ENCODE measurements around the gene NEGR1.

NEGR1 gene

DNA sequence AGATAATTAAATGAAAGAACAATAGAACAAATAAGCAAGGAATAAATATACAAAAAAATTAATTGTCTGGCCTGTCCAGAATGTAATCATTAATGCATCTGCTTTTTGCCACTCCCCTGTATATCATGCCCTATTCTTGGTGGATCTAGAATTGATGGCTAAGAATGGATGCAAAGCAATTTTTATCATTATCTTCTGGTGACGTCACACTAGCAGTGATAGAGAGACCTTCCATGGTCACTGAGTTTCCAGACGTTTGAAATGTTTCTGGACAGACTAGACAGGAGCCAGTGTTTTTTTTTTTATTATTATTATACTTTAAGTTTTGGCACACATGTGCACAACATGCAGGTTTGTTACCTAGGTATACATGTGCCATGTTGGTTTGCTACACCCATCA, 563.0 kb downstream of the NEGR1 start:
- DNase-seq (ENCODE audit: low read depth in 4 of 4, low spot score in 1 of 4), result no peak

DNA sequence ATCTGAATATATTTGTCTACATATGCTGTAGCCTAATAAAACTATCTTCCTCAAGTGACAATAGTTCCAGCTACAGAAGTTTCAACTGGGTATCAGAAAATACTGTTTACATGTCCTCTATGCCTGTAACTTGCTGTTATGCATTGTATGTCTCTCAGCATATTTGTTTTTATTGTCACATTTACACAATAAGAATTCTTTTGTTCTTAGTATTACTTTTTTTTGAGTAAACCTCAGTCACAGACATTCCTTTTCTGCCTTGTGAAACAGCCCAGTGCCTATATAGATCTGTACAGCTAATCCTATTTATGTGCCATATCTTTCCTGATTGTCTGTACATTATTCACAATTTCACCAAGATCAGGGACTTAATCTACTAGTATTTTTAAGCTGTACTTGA, 565.2 kb downstream of the NEGR1 start:
- DNase-seq (ENCODE audit: low read depth in 4 of 4, low spot score in 1 of 4), result no peak

DNA sequence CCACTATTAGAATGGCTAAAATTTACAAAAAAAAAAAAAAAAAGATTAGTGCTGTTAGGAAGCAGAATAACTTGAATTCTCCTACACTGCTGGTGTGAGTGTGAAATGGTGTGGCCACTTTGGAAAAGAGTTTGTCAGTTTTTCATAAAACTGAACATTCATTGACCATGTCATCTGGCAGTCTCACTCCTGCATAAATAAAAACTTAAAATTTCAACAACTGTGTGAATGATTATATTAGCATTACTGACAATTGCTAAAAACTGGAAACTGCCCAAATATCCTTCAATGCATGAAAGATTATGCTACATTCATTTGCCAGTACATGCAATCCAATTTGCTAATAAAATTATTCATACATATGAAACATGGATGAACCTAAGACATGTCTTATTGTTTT, 570.9 kb downstream of the NEGR1 start:
- no peak for DNase-seq (ENCODE audit: low read depth in 4 of 4, low spot score in 1 of 4)

DNA sequence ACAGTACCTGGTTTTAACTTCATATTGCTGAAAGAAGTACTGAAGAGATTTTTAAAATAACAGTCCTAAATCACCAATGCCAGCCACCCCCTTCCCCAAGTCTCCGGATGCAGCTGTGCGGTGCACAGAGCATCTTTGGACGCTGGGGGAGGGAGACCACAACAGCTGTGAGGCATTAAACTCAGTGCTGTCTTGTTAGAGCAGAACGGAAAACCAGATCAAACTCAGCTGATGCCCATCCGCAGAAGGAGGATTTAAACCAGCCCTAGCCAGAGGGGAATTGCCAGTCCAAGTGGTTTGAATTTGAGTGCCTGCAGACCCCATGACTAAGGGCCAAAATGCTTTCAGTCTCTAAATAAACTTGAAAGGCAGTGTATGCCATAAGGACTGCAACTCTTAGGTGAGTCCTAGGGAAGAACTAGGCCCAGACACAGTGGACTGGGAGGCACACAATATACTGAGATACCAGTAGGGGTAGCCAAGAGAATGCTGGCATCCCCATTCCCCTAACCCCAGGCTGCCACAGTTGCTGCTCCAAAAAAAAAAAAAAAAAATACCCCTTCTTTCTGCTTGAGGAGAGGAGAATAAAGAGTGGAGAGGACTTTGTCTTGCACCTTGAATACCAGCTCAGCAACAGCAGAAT, 576.2 kb downstream of the NEGR1 start:
- DNase-seq (ENCODE audit: low read depth in 4 of 4, low spot score in 1 of 4), result no peak

DNA sequence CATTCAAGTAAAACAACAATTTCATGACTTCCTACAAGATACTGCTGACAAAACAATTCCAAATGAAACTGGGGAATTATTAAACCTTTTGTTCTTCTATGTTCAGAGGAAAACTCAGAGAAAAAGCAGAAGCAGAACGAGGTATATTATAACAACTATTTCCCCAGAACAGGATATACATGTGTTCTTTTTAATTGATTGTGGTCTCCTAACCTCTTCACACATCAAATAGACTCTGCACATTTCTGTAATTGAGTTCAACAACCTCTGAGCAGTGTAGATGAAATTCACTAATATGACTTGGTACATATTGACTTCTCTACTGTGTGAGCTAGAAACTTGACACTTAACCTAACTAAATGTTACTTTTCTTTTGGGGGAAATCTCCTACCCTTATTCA, 584.2 kb downstream of the NEGR1 start:
- no peak for DNase-seq (ENCODE audit: low read depth in 4 of 4, low spot score in 1 of 4)

DNA sequence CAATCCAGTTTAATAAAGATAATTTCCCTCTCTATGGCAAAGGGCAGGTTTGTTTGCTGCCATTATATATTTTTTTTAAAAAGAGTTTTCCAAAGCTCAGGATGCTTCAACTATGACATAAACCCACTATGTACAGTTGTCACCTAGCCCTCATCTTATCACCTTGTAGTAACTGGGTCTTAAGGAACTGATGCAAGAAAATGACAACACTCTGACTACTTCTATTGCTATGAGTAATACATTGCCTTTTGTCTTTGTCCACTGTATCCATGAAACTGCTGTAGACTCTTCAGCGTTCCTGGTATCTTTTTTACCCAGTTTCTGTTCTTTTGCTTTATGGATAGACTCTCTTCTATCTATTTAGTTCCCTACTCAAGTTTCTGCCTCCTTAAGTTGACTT, 586.5 kb downstream of the NEGR1 start:
- DNase-seq (ENCODE audit: low read depth in 4 of 4, low spot score in 1 of 4), result no peak

DNA sequence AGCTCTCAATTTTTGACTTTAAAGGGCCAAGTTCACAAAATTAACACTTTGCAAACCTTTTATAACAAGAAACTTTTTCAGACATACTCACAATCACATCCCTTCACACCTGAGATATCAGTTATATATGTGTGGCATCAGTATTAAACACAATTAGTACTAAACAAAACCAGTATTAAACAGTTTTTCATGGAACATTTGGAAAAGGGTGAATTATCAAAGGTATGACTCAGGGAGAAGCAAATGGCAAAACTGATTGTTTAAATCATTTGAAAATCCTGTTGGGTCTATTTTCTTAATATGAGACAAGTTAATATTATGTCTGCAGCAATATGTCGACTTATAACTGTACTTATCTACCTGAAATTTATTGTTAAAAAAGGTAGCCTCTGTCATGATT, 587.3 kb downstream of the NEGR1 start:
- DNase-seq (ENCODE audit: low read depth in 4 of 4, low spot score in 1 of 4), result no peak

DNA sequence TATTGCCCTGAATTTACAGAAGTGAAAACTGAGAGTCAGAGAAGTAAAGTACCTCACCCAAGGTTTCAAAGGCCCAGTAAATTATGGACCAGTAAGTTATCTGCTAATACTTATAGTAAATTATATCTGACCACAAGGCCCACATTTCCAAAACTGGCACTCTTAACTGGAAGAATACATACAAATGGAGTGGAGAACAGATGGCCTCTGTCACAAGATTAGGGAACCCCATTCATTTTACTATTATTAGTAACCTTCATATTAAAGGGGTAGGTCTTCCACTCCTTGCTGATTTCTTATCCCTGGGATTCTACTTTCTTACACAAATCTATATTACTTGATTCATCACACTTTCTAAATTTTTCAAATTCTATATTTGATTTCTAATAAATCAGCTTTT, 588.8 kb downstream of the NEGR1 start:
- no peak for DNase-seq (ENCODE audit: low read depth in 4 of 4, low spot score in 1 of 4)

DNA sequence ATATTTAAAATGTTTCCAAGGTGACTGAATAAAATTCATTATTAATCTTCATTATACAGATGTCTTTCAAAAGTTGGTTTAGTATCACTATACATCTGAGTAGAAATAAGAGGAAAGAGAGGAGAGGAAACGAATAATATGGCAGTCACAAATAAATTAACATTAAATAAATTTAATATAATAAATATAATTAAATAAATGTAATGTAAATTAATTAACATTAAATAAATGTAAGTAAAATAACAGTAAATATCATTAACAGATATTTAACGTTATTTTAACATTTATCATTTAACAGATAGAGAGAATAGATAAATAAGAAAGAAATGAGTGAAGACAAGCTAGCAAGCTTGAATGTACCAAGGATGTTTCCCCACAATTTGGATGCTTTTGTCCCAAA, 592.7 kb downstream of the NEGR1 start:
- no peak for DNase-seq (ENCODE audit: low read depth in 4 of 4, low spot score in 1 of 4)

DNA sequence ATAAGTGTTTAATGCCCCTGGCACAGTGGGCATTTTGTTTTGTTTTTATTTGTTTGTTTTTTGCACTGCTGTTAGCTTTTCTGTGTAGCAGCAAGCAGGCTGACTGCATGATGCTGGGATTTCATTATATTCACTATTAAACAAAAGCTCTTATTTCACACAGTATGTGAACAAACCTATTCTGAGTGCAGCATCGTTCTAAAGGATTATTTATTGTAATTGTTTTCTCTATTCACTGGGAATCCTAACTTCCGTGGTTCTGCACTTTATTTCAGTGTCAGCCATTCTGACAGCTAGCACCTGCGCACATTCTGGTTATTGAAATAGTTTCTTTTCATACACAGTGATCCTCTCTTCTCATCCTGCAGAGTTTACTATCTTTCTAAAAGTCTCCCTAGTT, 595.0 kb downstream of the NEGR1 start:
- DNase-seq (ENCODE audit: low read depth in 4 of 4, low spot score in 1 of 4), result no peak

DNA sequence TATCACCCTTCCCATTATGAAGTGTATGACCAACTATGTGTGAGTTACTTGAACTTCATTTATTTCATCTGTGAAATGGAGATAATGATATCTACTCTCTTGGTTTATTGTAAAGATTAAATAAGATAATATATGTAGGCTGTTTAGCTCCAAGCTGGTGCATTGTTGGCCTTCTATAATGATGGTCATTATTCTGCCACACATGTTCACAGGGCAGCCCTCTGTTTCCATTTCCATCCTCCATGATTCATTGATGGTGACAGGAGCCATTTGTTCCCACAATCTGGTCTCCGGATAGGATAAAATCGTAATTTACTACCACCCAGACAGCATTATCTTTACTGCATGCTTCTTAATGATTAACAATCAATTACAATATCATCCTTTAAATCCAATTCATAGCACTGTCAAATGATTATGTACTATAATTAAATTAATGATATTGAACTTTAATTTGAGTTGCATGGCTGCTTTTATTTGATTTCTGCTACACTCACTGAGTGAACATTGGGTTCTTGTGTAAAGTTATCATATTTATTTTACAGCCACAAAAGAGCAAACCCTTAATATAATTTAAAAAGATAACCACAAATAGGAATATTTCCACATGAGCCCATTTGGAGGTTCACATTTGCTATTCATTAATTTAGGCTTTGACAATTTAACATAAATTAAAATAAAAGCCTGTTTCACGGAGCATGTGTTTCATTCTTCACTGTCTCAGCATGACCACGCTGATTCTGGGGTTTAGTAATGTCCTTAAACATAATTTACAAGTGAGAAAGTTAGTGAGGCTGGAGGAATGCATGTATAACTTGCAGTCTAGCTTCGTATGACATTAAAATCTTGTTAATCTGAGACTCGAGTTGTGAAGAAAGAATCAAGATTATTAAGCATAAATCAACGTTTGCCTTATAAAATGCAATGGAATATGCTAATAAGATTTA, 605.1 kb downstream of the NEGR1 start:
- DNase-seq (ENCODE audit: low read depth in 4 of 4, low spot score in 1 of 4), result no peak

DNA sequence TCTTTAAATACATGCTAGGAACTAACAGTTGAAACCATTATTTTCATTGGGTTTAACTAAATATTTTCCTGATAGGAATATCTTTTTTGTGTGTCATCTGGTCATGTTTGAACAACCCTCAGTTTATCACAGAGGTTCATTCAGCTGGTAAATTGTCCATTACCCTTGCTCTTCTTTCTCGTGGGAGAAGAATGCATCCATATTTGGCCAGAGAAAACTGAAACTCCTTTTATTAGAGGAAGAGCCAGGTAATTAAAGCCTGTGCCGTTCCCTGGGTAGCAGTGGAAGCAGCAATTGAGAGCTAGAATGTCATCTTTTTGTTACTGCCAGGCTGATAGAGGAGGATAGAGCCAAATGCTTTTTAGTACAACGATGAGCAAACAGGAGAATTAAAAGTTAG, 614.3 kb downstream of the NEGR1 start:
- DNase-seq (ENCODE audit: low read depth in 4 of 4, low spot score in 1 of 4), result no peak

DNA sequence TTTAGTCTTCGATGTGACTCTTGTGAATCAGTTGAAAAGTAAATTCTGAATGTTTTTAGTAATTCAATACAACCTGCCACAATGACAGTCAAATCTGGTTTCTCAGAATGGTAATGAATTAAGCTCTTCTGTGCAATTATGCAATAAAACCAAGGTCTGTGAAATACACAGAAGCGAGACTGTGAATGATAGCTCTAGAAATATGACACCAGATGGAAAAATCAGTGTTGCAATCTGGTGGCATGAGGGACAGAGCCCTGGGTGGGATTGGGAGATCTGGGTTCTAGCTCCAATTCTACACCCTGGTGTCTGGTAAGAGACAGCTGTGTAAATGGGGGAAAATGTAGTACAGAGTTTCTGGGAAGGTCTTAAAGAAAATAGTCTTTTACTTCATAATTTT, 615.1 kb downstream of the NEGR1 start:
- no peak for DNase-seq (ENCODE audit: low read depth in 4 of 4, low spot score in 1 of 4)

DNA sequence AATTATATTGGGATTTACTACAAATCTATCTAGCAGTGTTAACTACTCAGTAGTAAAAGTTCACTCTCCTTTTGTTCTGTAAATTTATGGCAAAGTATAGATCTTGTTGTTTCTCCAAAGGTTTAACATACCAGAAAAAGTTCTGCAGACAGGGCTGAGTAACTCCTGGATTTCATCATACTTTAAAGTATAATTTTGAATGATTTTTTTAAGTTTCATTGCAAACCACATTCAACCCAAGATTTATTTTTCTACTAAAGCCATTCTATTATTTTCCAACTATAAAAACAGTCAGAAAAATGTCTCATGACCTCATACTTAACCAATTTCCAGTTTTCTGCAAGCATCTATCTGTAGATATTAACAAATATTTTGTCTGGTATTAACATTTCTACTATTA, 615.7 kb downstream of the NEGR1 start:
- no peak for DNase-seq (ENCODE audit: low read depth in 4 of 4, low spot score in 1 of 4)

DNA sequence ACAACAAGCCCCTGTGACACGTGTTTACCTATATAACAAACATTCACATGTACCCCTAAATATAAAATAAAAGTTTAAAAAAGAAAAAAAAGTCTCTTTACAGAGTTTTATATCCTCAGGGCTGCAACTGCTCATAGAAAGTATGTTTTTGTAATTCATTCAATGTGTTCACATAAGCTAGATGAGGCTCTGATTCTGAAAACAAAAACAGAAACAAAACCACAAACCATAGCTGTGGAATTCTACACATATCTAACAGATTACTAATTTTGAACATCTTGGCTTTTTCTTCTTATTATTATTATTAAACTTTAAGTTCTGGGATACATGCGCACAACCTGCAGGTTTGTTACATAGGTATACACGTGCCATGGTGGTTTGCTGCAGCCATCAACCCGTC, 621.9 kb downstream of the NEGR1 start:
- no peak for DNase-seq (ENCODE audit: low read depth in 4 of 4, low spot score in 1 of 4)

DNA sequence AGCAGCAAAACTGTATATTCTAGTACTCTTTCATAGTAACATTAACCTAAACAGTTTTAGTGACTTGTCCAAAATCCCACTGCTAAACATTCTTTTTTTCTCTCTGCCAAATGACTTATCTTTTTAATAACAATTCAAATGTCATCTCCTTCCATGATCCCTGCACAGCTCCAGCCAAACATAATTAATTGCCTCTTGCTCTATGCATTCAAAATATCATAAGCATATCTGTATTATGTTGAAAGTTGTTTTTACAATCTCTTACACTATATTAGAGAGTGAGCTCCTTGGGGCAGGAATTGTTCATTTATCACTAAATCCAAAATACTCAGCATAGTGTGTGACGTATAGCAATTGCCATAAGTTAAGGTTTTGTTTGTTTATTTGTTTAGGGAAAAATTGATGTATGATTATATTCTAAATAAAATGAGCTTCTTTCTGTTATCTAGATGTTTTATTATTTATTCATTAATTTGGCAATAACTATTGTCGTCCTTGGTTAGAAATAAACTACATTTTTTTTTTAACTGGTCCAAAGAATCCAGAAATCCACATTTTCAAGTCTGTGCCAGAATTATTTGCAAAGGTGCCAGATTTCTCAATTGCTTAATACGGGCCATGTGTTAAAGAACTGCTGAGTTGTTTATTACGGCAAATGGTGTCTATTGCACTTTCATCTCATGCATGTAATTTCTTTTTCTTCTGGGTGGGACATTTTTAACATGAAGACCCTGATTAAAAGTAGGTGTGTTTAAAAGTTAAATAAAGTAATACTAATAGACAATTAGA, 624.3 kb downstream of the NEGR1 start:
- DNase-seq (ENCODE audit: low read depth in 4 of 4, low spot score in 1 of 4), result no peak

DNA sequence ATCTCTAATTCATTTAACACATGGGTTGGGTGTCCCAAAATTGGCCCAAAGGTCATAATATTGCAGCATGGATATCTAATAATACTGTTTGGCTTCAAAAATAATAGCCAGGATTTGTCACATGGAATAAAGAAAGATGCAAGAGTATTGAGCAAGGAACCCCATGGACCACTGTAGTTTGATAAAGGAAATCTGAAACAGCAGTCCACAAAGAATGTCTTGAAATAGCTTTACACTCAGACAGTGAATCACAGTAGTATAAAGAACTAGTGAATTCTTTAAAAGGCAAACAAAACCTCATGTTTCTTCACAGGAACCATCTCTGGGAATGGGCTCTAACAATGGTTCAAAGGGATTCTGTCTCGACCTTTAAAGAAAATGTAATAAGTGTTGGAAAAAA, 625.4 kb downstream of the NEGR1 start:
- no peak for DNase-seq (ENCODE audit: low read depth in 4 of 4, low spot score in 1 of 4)

DNA sequence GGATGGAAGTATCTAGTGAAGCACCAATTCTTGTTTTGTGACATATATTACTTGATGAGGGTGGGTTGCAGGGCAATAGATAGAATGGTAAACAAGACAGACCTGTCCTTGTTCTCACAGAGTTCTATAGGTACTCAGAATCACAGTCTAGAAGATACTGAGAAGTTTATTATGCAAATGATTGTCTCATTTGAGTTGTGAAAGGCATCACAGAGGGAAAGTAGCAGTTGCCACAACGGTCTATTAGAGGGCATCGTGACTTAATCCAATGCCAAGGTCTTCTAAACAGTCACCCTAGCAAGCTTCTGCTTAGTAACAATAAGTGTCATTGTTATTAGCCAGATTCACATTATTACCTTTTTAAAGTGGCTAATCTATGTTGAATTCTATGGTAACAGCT, 626.7 kb downstream of the NEGR1 start:
- DNase-seq (ENCODE audit: low read depth in 4 of 4, low spot score in 1 of 4), result no peak

DNA sequence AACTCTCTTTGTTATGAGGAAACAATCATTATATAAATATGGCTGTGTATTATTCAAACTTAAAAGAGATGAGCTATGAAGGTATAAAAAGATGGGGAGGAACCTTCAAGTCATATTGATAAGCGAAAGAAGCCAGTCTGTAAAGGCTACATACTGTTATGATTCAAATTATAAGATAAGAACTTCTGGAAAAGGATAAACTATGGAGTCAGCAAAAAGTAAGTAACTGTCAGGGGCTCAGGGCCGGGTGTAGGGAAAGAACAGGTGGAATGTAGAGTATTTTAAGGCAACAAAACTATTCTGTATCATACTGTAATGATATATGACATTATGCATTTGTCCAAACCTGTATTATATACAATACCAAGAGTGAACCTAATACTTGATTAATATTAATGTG, 628.4 kb downstream of the NEGR1 start:
- no peak for DNase-seq (ENCODE audit: low read depth in 4 of 4, low spot score in 1 of 4)

DNA sequence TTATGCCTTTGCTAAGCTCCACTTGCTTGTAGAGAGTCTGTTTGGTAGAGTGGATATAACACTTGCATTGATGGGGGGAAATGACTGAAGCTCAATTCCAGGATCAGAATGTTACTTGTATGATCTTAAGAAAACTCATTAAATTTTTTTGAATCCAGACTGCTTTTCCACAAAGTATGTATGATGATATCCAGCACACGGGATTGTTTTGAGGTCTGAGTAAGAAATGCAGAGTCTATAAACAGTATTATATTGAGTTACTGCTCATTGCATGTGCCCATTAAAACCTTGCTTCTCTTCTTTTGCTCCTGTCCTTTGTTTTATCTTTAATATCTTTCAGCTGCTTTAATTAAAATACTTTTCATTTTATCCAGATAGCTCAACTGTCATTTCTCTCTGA, 631.1 kb downstream of the NEGR1 start:
- DNase-seq (ENCODE audit: low read depth in 4 of 4, low spot score in 1 of 4), result no peak

DNA sequence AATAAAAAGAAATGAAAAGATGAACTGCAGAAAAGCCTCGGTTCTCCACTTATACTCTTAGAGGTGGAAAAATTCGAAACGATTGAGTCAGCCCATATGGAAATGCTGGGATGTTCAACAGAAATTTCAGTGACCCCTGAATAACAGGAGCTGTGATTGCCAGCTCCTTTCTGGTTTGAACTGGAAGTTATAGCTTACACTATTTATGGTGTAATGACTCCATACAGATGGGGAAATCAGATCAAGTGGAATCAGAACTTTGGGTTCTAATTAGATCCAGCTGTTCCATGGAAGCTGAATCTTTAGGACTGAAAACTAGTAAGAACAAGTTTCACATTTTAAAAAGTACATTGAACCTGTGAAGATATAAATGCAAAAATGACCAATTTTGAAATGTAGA, 632.2 kb downstream of the NEGR1 start:
- no peak for DNase-seq (ENCODE audit: low read depth in 4 of 4, low spot score in 1 of 4)

DNA sequence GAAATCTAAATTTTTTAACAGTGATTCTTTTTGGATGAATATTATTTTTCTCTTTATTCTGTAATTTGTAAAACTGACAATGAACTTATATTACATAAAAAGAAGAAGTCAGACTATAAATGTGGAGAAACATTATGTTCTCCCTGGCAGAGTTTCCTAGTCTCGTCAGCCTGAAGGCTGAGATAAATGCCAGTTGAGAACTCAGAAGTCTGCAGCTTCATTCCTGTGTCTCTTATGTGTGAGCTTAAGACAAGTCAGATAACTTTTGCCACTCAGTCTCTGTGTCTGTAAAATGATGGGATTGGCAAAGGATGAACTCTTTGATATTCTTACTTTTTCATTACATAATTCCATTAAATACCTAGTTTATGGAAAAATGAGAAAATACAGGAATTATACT, 632.7 kb downstream of the NEGR1 start:
- DNase-seq (ENCODE audit: low read depth in 4 of 4, low spot score in 1 of 4), result no peak
